ENCODE measurements around the gene ZNF827.

The ZNF827 gene

DNA sequence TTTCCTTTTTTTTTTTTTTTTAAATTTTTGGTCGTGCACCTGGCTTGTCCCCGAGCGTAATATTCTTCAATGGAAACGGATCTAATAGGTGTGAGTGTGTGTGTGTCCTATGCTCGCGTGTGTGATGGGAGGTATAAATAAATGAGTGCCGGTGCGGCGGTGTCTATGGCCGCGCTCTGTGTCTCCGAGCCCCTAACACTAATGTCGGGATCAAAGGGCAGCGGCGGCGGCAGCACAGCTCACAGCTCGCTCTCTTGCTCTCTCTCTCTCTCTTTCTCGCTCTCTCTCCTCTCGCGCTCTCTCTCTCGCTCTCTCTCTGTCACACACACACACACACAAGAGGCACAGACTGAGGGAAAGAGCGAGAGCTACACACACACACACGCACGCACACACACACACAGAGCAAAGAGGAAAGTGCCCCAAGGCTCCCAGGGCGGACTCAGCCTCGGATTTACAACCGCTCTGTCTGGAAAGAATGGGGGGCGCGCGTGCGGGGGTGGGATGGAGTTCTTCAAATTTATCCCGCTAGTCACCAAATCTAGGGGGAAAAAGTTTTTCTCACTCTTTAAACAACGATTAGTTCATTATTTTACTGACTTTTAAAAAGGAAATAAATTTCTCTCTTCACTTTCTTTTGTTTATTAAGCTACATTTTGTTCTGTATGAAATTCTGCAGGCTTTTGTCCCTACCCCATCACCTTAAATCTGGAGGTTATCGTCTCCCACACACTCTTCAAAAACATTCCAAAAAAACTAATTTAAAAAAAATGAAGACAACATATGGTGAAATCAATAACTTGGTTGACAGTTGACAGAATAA lies at the start of gene ZNF827:
Gene ZNF827, minus strand, starts transcription at position 206 of the 823 bp plus-strand sequence. CDS start 416 bp downstream, outside the sequence.
- DNase-seq (ENCODE audit: low read depth), result no peak

GRCh38 chr4:145984563-145984962 lies 45.9 kb upstream of the ZNF827 start:
- no peak for DNase-seq (ENCODE audit: low read depth)

DNA sequence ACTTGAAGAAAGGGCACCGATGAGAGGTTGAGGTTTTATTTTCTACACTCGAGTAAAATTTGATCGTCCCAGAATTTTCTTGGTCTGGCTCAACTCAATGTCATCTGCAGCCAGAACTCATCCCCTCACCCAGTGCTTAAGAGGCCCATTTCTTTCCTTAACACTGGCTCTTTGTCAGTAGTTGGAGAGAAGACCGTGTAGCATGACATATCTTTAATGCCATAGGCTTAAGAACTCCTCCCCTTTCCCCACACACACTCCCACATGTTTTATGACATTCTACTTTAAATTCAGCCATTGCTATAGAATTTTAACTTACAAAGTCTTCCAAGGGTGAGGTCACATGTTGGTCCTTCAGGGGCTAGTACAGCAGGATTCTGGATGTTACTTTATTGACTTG lies 44.2 kb upstream of the ZNF827 start:
- DNase-seq (ENCODE audit: low read depth), result no peak

DNA sequence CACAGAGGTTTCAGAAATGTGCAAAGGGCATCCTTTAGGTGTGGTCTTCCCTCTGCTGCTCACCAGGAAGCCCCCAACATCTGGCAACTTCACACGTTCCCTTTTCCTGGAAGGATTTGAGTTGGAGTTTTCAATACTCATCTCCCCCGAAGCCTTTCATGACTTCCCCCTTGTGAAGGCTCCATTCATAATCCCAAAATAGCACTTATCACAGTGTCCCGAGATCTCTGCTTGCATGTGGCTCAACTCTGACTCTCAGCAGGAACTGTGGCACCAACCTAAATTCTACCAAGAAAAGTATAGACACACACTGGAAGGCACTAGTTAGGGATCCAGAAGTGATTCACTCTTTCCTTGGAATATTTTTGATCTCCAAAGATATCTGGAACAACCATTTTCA lies 40.5 kb upstream of the ZNF827 start:
- DNase-seq (ENCODE audit: low read depth), result no peak

DNA sequence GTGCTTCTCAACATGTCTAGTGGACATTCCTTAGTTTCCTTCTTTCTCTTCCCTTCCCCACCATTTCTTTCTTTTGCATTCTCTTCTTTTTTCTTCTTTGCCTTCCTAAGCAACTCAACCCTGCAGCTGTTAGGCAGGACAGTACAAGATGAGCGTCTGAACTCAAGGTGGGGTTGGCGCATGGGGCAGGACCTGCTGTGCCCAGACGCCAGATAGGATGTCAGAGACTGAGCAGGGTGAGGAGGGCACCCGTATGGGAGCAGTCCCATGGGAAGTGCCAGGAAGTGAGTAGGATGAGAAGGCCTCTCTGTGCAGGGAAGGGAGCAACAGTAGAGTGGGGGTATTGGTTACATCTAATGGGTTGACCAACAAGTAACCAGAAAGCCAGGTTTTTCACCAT lies 38.1 kb upstream of the ZNF827 start:
- DNase-seq (ENCODE audit: low read depth), result no peak

DNA sequence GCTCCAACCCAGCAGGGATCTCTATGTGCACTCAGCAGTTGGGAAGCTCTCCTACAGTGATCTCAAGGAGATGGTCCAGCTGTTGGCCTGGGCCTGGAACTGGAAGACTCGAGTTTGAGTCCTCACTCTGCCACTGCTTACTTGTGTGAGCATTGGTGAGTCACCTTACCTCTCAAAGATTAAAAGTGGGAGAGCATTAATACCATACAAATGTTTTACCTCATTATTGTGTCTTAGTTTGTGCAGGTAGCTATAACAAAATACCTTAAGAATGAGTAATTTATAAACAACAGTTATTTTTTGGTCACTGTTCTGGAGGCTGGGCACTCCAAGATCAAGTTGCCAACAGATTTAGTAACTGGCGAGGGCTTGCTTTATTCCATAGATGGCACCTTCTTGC lies 21.4 kb upstream of the ZNF827 start:
- no peak for DNase-seq (ENCODE audit: low read depth)

- no peak for DNase-seq (ENCODE audit: low read depth)
Measured at GRCh38 chr4:145957302-145957701, 18.7 kb upstream of the ZNF827 start.

DNA sequence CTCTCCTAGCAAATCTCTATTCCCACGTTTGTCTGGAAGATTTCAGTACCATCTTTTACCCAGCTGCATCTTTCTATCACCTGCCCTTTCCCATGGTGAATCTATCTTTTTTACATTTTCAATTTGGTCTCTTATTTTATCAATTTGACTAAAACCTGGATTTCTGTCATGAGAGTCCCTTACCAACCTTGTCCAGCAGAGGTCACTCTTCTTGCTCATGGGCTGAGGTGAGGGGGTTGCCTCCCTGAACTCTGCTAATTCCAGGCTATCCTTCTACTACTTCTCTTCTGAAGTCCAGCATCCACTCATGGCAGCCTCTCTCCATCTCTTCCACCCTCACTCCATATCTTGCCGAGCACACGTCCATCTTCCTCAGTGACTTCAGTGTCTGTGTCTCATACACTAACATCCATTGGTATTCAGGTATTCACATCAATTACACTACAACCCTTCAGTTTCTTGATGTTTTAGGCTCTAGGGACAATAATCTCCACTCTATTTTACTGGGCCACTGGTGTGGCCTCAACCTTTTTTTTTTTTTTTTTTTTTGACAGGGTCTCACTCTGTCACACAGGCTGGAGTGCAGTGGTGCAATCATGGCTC lies 17.8 kb upstream of the ZNF827 start:
- DNase-seq (ENCODE audit: low read depth), result no peak

- no peak for DNase-seq (ENCODE audit: low read depth)
Measured at GRCh38 chr4:145954924-145955339, 16.3 kb upstream of the ZNF827 start.

GRCh38 chr4:145951931-145952330 lies 13.3 kb upstream of the ZNF827 start:
- no peak for DNase-seq (ENCODE audit: low read depth)

DNA sequence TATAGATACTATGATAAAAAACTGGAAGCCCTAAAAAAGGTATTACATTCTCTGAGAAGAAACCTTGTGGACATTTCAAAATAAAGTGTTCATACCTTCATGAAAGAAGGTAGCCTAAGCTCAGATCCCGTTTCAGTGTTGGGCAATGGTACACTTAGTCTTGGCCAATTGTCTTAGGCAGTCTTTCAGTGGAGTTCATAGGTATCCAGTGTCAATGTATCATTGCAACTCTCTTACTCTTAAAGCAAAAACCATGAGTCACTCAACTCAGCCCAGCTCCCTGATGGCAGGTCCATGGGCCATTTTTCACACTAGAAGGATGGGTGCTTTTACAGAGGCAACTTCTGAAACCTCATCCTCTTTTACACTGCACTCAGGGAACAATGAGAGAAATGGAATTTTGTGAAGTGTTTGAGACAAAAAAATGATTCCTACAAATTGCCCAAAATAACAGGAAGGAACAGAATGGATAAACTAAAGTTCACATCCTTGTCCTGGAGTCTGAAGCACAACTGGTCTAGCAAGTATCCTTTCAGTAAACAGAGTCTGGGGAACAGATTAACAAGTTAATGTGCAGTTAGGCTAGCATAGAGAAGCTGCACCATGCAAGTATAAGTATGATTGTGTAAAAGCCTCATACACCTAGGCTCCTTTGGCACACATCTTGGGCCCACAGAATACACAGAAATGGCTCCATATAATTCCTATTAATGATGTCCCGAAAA lies 7.0 kb upstream of the ZNF827 start:
- no peak for DNase-seq (ENCODE audit: low read depth)

- DNase-seq (ENCODE audit: low read depth), result no peak
Measured at GRCh38 chr4:145944886-145945285, 6.3 kb upstream of the ZNF827 start.

DNA sequence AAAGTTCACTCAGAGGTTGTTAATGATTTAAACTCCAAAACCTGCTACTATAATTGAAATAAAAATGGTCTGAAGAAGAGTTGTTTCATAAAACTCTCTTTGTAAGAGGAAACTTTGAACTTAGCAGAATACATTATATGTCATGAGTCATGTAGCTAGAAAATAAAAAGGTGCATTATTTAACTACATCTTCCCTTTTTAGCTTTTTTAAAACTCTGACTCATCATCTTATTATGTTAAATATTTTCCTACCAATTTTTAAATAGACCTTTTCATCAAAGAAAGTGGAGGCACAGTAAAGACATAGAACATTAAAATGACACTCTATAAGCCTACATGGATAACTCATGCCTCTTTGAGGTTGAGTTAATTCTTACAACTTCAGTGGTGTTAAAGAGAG lies 1.2 kb upstream of the ZNF827 start:
- no peak for DNase-seq (ENCODE audit: low read depth)

DNA sequence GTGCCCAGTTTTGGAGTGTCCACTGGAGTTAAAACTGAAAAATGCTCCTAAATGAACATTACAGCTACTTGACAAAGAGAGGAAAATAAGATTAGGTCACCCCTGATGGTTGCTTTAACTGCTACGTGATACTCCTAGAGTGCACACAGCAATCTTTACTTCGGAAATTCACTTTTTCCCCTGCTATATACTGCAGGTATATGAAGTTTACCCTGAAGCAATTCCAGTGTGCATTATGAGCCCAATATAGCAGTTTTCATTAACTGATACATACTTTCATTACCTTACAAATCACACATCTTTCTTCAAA lies 773 bp upstream of the ZNF827 start:
- DNase-seq (ENCODE audit: low read depth), result no peak

GRCh38 chr4:145937971-145938611 lies 532 bp downstream of the ZNF827 start:
- DNase-seq (ENCODE audit: low read depth), result no peak

DNA sequence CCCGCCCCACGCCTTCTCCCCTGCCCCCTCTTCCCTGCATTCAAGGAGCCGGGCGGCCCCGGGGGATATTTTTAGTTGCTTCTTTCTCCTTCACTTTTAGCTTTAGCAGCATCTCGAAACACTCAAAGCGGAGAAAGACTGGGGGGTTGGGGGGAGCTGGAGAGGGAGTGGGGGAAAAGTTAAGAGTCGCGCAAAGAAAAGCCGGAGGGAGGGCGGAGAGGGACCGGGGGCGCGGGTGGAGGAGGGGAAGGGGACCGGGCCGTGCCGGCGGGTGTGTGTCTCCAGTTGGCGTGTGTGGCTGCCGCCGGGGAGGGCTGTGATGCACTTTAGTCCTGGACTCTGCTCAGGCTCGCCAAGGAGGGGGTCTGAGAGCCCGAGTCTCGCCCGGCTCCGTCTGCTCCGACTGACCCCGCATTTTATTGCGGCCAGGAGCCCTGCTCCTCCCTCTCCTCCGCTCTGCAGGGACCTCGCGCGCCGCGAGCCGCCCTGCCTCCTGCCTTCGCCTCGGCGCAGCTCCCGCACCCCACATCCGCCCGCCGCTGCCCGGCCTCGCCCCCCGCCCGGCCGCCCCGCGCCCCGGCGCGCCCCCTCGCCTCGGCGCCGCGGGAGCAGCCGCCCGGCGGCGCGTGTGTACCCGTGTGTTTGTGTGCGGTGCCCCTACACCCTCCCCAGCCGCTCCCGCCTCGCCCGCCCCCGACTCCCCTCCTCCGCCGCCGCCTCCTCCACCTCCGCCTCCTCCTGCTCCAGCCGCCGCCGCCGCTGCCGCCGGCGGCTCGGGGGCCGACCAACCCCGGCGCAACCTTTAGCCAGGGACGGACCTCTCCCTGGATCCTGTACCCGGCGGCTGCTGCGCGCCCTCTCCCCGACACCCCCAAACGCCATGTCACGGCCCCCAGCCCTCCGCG lies 1.4 kb downstream of the ZNF827 start:
- DNase-seq (ENCODE audit: low read depth), result no peak

- DNase-seq (ENCODE audit: low read depth), result no peak
Measured at GRCh38 chr4:145936142-145936996, 2.3 kb downstream of the ZNF827 start.

DNA sequence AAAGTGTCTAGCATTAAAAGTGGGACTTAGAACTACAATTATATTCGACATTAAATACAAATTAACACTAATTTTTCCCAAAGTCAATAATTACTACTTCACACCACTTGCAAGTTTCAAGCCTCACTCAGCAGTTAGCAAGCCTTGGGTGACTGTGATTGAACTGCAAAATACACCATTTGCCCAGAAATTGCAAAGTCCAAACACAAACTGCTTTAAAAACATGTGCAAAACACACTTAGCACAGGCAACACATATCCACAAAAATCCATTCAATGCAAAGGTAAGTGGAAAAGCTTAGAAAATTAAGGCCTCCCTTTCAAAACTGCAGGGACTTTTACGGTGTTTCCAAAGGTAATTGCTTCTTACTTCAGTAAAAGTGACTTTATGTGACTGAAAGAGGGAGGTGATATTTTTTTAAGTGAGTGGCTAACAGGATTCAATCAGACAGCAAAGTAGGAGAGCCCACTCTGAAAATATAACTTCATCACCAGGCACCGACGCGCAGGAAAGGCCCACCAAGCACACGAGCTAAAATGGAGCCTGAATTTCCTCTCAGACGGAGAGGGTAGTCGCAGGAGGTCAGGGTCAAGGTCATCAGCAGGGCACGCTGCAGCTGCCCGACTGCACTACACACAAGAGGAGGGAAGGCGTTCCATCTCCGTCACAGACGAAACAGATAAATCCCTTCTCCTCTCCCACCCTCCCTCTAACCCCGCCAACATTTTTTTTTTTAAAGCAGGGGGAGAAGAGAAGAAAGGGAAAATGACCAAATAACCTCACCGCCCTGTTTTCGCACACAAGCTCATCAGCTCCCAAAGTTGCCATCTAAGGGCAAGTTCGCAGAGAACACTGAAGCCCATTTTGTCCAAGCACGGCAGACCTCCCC lies 3.1 kb downstream of the ZNF827 start:
- no peak for DNase-seq (ENCODE audit: low read depth)

- no peak for DNase-seq (ENCODE audit: low read depth)
Measured at GRCh38 chr4:145934434-145935047, 4.1 kb downstream of the ZNF827 start.
